GM18867 (cell line): ENCODE data around the gene C17orf100.

Source experiments
- ATAC-seq: cut with Tn5 transposase; IDR thresholded peaks from one replicate; pipeline ENCODE4 v1.9.1; 2021; ENCODE audit warnings: mild to moderate bottlenecking, moderate library complexity; ENCODE audit not compliant: unreplicated experiment

C17orf100 gene

GRCh38 chr17:6651354-6651918, at the start of gene C17orf100, which contains the start of gene MED31:
TSS of gene C17orf100 (plus strand) at chr17:6651762. CDS start at chr17:6651914, 152 bp downstream.
TSS of gene MED31 (minus strand) at chr17:6651605. CDS start at chr17:6651528, 77 bp downstream.
- peak; percentile 93 for ATAC-seq

DNA sequence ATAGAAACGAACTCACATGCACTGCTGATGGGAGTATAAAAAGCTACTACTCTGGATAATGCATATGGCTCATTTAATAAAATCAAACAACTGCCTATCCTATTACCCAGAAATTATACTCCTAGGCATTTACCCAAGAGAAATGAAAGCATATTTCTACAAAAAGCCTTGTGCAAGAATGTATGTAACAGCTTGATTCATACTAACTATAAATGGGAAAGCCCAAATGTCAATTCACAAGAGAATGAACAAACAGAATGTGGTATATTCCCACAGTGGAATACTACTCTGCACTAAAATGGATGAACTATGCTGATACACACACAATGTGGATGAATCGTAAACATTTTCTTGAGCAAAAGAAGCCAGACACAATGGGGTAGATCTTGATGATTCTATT, 49.4 kb upstream of the C17orf100 start:
- ATAC-seq = no peak

DNA sequence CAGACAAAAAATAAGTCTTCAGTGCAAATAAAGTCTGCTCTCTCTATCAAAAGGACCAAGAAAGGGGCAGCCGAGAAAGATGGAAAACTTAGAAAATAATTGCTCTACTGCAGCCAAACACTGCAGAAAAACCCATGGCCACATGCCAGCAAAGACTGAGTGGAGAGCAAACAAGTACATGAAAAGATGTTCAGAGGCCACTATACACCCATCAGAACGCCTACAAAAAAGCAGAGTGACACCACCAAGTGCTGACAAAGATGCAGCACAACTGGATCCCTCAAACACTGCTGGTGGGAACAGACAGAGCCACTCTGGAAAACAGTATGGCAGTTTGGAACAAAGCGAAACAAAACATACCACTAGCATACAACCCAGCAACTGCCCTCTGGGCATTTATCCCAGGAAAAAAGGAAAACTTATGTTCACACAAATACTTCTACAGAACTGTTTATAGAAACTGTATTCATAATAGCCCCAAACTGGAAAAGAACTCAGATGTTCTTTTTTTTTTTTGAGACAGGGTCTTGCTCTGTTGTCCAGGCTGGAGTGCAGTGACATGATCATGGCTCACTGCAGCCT, 47.7 kb upstream of the C17orf100 start:
- no peak for ATAC-seq

- no peak for ATAC-seq
Measured at GRCh38 chr17:6605142-6605541, 46.4 kb upstream of the C17orf100 start.

- ATAC-seq = no peak
Measured at GRCh38 chr17:6608321-6608720, 43.2 kb upstream of the C17orf100 start.

DNA sequence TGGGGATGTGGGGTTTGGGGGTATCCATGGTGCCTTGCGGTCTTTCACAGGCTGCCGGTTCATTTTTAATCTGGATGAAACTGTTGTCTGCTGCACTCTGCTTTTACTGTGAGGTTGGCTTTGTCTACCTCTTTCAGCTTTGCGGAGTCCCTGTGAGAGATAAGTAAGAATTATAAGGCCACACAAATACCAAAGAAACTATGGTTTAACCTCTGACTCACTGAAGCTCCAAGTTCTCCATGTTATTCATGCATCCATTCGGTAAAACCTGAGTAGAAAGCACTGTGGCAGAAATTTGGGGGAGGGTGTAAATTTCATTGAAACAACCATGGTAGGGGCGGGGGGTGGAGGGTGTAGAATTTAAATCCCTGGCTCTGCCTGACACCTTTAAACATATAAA, 41.6 kb upstream of the C17orf100 start:
- ATAC-seq = no peak

DNA sequence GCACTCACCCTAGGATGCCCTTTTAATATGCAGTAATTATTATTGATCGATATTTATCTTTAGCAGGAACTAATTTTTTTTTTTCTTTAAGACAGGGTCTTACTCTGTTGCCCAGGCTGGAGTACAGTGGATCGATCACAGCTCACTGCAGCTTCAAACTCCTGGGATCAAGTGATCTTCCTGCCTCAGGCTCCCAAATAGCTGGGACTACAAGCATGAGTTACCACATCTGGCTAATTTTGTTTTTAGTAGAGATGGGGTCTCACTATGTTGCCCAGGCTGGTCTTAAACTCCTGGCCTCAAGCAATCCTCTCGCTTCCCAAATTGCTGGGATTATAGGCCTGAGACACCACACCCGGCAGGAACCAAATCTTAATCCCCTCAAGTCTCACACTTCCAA, 40.3 kb upstream of the C17orf100 start:
- no peak for ATAC-seq

GRCh38 chr17:6623941-6624340, 27.6 kb upstream of the C17orf100 start:
- ATAC-seq = no peak

DNA sequence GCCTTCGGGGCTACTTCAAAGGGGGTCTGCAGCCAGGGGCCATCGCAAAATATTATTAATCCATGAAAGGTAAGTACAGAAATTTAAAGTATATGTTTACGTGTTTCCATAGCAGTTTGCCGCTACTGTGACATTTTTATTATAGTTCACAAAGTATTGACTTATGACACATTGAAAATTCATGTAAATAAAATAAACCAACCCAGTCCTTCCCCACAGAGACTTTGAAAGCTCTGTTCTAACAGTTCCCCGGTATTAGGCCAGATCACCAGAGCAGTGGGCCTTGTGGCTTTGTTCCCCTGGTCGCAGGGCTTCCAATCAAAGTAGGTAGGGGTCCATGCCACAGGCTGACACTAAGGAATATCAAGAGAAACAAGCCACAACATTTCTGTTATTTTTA, 24.9 kb upstream of the C17orf100 start:
- no peak for ATAC-seq

- no peak for ATAC-seq
Measured at GRCh38 chr17:6627019-6627418, 24.5 kb upstream of the C17orf100 start.

DNA sequence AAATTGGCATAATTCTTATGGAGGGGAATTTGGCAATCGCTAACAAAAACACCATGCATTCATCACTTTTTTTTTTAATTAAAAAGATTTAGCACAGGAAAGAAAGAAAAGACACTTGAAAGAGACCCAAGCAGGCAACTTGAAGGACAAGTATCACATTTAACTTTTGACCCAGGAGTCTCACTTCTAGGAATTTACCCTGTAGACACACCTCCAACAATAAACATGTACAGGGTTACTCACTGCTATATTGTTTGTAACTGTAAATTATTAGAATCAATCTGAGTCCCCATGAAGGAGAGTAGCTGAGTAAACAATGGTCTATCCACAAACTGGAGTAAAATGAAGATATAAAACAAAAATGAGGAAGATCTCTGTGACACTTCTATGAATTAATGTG, 21.2 kb upstream of the C17orf100 start:
- ATAC-seq = no peak

DNA sequence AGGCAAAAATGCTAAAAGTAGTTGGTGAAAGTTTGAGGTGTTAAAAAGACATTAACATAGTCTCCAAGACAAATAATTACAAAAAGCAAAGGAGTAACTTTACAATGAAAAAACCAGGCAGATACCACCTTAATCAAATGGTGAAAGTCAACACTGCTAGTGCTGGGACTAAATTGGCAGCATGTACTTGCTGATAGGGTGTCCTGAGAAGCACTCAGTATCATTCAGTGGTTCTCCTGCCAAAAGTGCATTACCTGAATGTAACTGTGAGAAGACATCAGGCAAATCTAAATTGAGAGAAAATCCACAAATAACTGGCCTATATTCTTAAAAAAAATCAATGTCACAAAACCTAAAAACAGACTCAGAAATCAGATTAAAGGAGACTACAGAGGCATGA, 19.0 kb upstream of the C17orf100 start:
- no peak for ATAC-seq

DNA sequence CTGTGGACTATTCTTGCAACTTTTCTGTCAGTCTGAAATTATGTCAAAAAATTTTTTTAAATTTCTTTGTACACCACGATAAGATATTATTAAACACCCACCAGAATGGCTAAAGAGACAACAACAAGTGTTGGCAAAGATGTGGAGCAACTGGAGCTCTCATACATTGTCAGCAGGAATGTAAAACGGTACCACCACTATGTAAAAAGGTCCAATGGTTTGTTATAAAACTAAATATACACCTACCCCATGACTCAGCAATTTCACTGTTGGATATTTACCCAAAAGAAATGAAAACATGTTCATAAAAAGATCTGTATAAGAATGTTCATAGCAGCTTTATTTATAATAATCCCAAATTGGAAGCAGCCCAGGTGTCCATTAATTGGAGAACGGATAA, 18.3 kb upstream of the C17orf100 start:
- ATAC-seq = no peak

DNA sequence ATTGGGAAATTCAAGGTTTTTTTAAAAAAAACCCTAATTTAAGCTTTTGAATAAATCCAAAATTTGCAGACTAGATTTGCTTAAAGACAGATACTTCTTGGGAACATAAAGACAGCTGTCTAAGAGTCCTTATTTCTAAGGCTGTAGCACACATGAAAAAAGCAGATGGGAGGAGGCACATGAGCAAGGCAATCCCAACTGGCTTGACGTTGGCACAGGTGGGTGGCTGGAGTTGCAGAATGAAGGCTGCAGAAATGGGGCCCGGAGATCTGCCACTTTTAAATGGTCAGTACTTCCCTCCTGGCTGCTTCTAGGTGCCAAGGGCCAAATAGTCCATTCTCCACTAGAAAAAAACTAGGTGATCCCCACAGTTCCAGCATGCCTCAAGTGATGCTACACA, 15.5 kb upstream of the C17orf100 start:
- ATAC-seq = no peak

DNA sequence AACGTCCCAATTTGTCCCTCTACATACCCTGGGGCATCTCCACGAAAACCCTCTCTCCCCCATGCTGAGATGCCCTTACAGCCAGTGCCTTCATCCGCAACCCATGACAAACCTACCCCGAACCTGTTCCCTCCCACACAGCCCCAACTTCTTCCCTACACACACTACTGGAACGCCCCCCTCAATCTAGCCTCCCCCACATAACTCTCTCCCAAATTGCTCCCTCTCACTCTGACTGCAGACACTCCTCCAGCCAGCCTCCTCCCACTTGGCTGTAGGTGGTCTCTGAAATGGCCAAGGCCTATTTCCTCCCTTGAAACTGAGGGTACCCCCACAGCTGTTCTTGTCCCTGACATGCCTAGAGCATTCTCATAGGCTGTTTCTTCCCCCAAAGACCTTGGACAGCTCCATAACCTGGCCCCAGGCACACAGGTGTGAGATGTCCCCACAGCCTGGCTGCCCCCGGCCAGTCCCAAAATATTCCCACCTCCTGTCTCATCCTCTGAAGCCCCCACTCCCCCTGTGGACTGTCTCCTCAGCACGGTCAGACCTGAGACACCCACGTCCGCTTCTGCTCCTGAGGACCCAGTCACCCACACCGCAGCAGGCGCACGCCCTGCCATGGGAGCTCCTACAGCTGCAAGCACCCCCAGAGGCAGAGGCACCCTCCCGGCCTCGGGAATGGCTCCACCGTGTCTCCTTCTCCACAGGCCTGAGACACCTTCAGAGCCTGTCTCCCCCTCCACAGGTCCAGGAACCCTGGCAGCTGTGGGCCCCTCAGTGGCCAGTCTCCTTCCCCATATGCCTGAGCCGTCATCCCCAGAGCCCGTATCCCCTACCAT, 14.7 kb upstream of the C17orf100 start:
- no peak for ATAC-seq

DNA sequence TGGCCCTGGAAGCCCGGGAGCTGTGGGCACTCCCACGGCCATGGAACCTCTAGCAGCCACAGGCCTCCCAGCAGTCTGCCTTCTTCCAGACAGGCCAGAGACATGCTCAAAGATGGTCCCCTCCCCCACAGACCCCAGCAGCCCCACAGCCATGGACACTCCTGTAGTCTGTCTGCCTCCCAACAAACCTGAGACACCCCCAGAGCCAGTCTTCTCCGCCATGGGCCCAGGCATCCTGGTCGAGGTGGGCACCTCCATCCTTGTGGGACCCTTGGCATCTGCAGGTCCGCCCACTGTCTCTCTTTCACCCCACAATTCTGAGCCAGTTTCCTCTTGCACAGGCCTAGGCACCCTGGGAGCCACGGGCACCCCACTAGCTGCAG, 14.1 kb upstream of the C17orf100 start:
- ATAC-seq = no peak

DNA sequence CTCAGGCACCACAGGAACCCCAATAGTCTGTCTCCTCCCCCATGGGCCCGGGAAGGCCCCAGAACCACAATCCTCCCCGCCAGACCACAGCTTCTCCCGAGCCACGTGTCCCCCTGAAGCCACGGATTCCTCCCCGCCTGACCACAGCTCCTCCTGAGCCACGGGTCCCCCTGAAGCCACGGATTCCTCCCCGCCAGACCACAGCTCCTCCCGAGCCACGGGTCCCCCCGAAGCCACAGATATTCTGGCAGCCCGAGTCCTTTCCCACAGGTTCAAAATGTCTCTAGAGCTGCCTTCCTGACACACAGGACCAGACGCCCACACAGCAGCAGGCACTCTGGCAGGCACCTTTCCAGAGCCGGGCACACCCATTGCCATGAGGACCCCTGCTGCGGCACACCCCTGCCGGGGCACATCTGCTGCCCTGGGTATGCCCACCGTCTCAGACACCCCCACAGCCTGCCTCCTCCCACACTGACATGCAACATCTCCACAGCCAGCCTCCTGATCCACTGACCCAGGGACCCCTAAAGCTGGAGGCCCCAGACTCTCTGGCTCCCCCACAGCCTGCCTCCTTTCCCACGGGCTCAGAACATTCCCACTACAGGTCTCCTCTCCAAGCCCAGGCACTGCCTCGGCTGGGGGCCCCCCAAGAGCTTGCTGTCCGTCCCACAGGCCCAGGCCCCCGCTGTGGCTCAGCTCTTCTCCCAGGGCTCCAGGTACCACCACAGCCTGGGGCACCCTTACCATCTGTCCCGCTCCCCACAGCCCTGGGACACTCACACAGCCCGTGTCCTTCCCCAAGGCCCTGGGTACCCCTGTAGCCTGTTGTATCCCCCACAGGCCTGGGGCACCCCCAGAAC, 13.3 kb upstream of the C17orf100 start:
- ATAC-seq = no peak

- ATAC-seq = no peak
Measured at GRCh38 chr17:6639014-6639585, 12.5 kb upstream of the C17orf100 start.

DNA sequence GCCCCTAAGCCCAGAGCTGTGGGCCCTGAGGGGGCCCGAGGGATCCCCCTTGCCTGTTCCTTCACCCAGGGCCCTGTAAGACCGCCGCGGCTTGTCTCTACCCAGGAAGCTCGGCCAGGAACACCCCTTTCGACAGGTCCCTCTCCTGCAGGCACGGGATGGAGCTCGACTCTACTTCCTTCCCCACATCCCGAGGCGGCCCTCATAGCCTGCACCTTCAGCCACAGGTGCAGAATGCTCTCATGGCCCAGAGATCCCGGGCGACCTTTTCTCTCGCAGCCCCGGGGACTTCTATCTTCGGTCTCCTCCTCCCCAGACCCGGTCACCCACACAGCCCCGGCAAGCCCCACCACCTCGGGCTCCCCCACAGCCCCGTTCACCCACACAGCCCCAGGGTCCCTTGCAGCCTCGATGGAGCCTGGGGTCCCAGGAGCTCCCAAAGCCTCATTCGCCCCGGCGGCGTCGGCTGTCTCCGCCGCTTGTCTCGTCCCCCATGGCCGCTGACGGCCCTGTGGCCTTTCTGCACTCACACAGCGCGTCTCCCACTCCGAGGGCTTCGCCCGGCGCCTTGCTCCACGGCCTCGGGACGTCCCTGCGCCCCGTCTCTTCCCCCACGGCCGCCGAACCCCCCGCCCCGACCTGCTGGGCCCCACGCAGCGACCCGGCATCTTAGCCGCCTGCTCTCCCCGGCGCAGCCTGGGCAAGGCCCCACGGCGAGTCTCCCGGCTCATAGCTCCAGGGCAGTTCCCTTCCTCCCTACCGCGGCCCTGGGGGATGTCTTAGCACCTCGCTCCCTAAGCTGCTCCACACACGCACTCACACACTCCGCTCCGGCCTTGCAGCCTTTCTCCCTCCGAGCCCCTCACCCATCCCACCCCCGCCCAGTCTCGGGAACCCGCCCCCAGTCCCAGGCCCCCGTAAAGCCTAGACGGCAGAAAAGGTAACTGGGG, 11.7 kb upstream of the C17orf100 start:
- ATAC-seq = no peak
